ENCODE results near the gene MAST3. TPM values are rescaled to one million over a fixed set of nuclear protein-coding genes. Genes with fewer than 3 reads are reported as not detected.

The MAST3 gene
- total and polyA plus RNA-seq, 2 of the 13 experiments (the other 11 are each of a cell fraction or from before 2014, with no cell fraction given), result 4.1 to 4.6 TPM

DNA sequence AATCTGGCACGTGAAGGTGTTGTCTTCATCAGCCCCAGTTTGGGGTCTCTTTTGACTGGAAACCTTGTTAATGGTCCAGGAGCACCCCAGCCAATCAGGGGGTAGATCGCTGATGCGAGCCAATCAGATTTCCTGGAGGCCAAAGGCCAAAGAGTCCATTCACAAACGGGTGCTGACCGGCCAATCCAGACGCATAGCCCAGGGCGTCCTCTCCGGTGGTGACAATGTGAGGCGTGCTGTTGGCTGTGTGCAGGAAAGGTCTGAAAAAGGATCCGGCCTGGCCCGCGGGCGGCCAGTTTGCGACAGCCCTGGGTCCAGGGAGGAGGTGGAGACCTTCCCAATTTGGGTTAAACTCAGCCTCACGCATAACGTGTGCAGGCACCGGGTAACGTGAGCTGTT is 3.1 kb downstream of the MAST3 start (continued):
- TF ChIP-seq, protein P1, sequence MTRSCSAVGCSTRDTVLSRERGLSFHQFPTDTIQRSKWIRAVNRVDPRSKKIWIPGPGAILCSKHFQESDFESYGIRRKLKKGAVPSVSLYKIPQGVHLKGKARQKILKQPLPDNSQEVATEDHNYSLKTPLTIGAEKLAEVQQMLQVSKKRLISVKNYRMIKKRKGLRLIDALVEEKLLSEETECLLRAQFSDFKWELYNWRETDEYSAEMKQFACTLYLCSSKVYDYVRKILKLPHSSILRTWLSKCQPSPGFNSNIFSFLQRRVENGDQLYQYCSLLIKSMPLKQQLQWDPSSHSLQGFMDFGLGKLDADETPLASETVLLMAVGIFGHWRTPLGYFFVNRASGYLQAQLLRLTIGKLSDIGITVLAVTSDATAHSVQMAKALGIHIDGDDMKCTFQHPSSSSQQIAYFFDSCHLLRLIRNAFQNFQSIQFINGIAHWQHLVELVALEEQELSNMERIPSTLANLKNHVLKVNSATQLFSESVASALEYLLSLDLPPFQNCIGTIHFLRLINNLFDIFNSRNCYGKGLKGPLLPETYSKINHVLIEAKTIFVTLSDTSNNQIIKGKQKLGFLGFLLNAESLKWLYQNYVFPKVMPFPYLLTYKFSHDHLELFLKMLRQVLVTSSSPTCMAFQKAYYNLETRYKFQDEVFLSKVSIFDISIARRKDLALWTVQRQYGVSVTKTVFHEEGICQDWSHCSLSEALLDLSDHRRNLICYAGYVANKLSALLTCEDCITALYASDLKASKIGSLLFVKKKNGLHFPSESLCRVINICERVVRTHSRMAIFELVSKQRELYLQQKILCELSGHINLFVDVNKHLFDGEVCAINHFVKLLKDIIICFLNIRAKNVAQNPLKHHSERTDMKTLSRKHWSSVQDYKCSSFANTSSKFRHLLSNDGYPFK (CRISPR knock-in tag; IDR thresholded peaks at IDR 0.05; ENCODE audit: borderline replicate concordance), result no peak; the same call in 1 of the 2 replicates
- peak; percentile 58; the same call in 1 of the 2 replicates for TF ChIP-seq SALL1 (CRISPR knock-in tag; IDR thresholded peaks at IDR 0.05)
- TF ChIP-seq PLRG1 (conservative IDR thresholded peaks at IDR 0.05), result no peak
- no peak for TF ChIP-seq RARG (CRISPR knock-in tag; IDR thresholded peaks at IDR 0.05; ENCODE audit: low read depth)
- TF ChIP-seq ZNF570 (CRISPR knock-in tag; IDR thresholded peaks at IDR 0.05; ENCODE audit: borderline replicate concordance), result no peak
- TF ChIP-seq PAX8 (CRISPR knock-in tag; IDR thresholded peaks at IDR 0.05; ENCODE audit: borderline replicate concordance), result no peak
- no peak for TF ChIP-seq KAT2B (IDR thresholded peaks at IDR 0.05; ENCODE audit: borderline replicate concordance, low read depth, low read length)
- TF ChIP-seq NPAS2 (CRISPR knock-in tag; IDR thresholded peaks at IDR 0.05; ENCODE audit: borderline replicate concordance), result no peak
- peak; percentile 82 for TF ChIP-seq ZNF687 (CRISPR knock-in tag; IDR thresholded peaks at IDR 0.05)
- TF ChIP-seq ZNF644 (CRISPR knock-in tag; IDR thresholded peaks at IDR 0.05; ENCODE audit: low read depth), result 0 out of 2 replicates have a peak, but pooled peaks have one; percentile 30
- TF ChIP-seq FOXK1 (CRISPR knock-in tag; IDR thresholded peaks at IDR 0.05; ENCODE audit: borderline replicate concordance, low read depth), result no peak
- no peak for TF ChIP-seq ELF3 (CRISPR knock-in tag; IDR thresholded peaks at IDR 0.05)
- TF ChIP-seq, protein P2, sequence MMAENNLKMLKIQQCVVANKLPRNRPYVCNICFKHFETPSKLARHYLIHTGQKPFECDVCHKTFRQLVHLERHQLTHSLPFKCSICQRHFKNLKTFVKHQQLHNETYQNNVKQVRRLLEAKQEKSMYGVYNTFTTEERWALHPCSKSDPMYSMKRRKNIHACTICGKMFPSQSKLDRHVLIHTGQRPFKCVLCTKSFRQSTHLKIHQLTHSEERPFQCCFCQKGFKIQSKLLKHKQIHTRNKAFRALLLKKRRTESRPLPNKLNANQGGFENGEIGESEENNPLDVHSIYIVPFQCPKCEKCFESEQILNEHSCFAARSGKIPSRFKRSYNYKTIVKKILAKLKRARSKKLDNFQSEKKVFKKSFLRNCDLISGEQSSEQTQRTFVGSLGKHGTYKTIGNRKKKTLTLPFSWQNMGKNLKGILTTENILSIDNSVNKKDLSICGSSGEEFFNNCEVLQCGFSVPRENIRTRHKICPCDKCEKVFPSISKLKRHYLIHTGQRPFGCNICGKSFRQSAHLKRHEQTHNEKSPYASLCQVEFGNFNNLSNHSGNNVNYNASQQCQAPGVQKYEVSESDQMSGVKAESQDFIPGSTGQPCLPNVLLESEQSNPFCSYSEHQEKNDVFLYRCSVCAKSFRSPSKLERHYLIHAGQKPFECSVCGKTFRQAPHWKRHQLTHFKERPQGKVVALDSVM (CRISPR knock-in tag; IDR thresholded peaks at IDR 0.05), result no peak
- no peak for TF ChIP-seq DNMT3B (CRISPR knock-in tag; conservative IDR thresholded peaks at IDR 0.05)
- TF ChIP-seq RELA (CRISPR knock-in tag; IDR thresholded peaks at IDR 0.05), result no peak
- TF ChIP-seq NR2F2 (IDR thresholded peaks at IDR 0.05; ENCODE audit: borderline replicate concordance, low read depth), result peak; percentile 52; the same call in 1 of the 2 replicates
- no peak for TF ChIP-seq GZF1 (CRISPR knock-in tag; IDR thresholded peaks at IDR 0.05)
- no peak for TF ChIP-seq ZNF530 (CRISPR knock-in tag; IDR thresholded peaks at IDR 0.05; ENCODE audit: low read depth)
- peak; percentile 35; the same call in 1 of the 2 replicates for TF ChIP-seq GABPB1 (CRISPR knock-in tag; IDR thresholded peaks at IDR 0.05)
- TF ChIP-seq JUNB (CRISPR knock-in tag; IDR thresholded peaks at IDR 0.05; ENCODE audit: borderline replicate concordance), result no peak
- TF ChIP-seq JUND (CRISPR knock-in tag; IDR thresholded peaks at IDR 0.05), result no peak
- TF ChIP-seq ZNF335 (CRISPR knock-in tag; IDR thresholded peaks at IDR 0.05), result no peak

Measured in HepG2 (cell line).